ENCODE data around the gene CTNNA2. TPM values are rescaled to one million over a fixed set of nuclear protein-coding genes. Genes with fewer than 3 reads are reported as not detected.

The CTNNA2 gene
- total and polyA plus RNA-seq, 9 donors: 0.32 to 1.4 (median 0.37) TPM; not detected in 3

GRCh38 chr2:79903222-79904000 lies 390.6 kb downstream of the CTNNA2 start:
- H3K27me3 ChIP-seq: no peaks in the 10 kb centered on the region
- intact Hi-C loops (cut with DNase I): no loop called here

DNA sequence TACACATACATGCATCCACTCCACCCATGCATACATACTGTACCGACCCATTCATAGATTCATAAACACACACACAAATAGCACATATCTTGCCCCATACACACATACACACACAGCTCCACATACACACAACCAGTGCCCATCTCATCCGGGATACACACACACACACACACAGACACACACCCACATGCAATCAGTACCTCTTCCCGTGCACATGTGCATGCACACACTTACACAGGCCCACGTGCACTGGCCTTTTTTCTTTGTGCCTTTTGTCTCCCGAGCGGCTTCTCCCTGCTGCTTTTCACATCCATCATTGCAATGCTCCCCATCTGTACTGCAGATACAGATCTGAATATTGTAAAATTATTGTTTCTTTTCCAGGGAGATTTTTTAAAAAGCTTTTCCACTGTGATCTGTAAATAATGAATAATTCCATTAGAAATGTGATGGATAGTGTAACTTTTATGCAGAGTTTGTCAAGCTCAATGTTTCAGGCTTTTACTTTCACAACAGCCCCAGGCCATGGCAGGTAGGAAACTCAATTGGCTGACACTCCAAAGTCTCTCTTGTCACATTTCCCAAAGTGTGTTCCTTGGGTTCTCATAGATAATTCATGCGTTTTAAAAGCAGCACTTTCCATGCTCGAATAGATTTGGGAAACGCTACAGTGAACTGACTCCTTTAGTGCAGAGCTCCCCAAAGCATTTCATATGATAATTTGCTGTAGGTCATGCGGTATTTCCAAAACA lies 393.5 kb downstream of the CTNNA2 start:
- H3K4me1 ChIP-seq (ENCODE audit: insufficient read depth): no peaks in the 10 kb centered on the region

More at GRCh38 chr2:79903222-79904000, 390.6 kb downstream of the CTNNA2 start:
- Histone ChIP-seq H3K36me3 (no peaks in the 10 kb centered on the region), H3K4me3 (no peak overlapping the region), H3K4me1 (ENCODE audit: insufficient read depth) (no peaks in the 10 kb centered on the region), H3K9me3 (no peaks in the 10 kb centered on the region), H3K27ac (no peak overlapping the region)
- TF ChIP-seq POLR2A (IDR thresholded peaks at IDR 0.05) (no peak), EP300 (IDR thresholded peaks at IDR 0.05) (no peak)
- TF ChIP-seq, protein P1, sequence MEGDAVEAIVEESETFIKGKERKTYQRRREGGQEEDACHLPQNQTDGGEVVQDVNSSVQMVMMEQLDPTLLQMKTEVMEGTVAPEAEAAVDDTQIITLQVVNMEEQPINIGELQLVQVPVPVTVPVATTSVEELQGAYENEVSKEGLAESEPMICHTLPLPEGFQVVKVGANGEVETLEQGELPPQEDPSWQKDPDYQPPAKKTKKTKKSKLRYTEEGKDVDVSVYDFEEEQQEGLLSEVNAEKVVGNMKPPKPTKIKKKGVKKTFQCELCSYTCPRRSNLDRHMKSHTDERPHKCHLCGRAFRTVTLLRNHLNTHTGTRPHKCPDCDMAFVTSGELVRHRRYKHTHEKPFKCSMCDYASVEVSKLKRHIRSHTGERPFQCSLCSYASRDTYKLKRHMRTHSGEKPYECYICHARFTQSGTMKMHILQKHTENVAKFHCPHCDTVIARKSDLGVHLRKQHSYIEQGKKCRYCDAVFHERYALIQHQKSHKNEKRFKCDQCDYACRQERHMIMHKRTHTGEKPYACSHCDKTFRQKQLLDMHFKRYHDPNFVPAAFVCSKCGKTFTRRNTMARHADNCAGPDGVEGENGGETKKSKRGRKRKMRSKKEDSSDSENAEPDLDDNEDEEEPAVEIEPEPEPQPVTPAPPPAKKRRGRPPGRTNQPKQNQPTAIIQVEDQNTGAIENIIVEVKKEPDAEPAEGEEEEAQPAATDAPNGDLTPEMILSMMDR (IDR thresholded peaks at IDR 0.05): no peak
- no peak for DNase-seq
- WGBS, 3 donors: 82 to 89% (median 87%) methylated on average over 5 of the region's 5 CpGs

GRCh38 chr2:79909521-79909920 lies 396.7 kb downstream of the CTNNA2 start:
- Histone ChIP-seq H3K36me3 (no peaks in the 10 kb centered on the region), H3K27ac (no peak overlapping the region), H3K9me3 (no peaks in the 10 kb centered on the region), H3K4me1 (ENCODE audit: insufficient read depth) (no peaks in the 10 kb centered on the region), H3K4me3 (no peak overlapping the region), H3K27me3 (no peaks in the 10 kb centered on the region)
- intact Hi-C loops (cut with DNase I): no loop called here
- WGBS, 3 donors: 91 to 95% (median 93%) methylated on average over 22 of the region's 22 CpGs
- no peak for TF ChIP-seq POLR2A (IDR thresholded peaks at IDR 0.05)
- no peak for TF ChIP-seq EP300 (IDR thresholded peaks at IDR 0.05)
- TF ChIP-seq, protein P1 (IDR thresholded peaks at IDR 0.05): no peak
- no peak for DNase-seq

More for the DNA sequence above, 393.5 kb downstream of the CTNNA2 start:
- H3K9me3 ChIP-seq: no peaks in the 10 kb centered on the region
- no peak overlapping the region for H3K27ac ChIP-seq
- no peak for DNase-seq
- TF ChIP-seq POLR2A (IDR thresholded peaks at IDR 0.05): no peak
- no peak for TF ChIP-seq EP300 (IDR thresholded peaks at IDR 0.05)
- TF ChIP-seq, protein P1 (IDR thresholded peaks at IDR 0.05): no peak
- no peak overlapping the region for H3K4me3 ChIP-seq
- 79 to 86% (median 82%) methylated on average over 10 of the region's 10 CpGs for WGBS, 3 donors
- no peaks in the 10 kb centered on the region for H3K27me3 ChIP-seq
- no peaks in the 10 kb centered on the region for H3K36me3 ChIP-seq
- intact Hi-C loops (cut with DNase I): no loop called here

GRCh38 chr2:79910643-79911042 lies 397.8 kb downstream of the CTNNA2 start:
- WGBS, 3 donors: 45 to 69% (median 59%) methylated on average over 1 of the region's 1 CpG
- Histone ChIP-seq H3K4me3 (no peak overlapping the region), H3K9me3 (no peaks in the 10 kb centered on the region), H3K27me3 (no peaks in the 10 kb centered on the region), H3K4me1 (ENCODE audit: insufficient read depth) (no peaks in the 10 kb centered on the region), H3K27ac (no peak overlapping the region), H3K36me3 (no peaks in the 10 kb centered on the region)
- intact Hi-C loops (cut with DNase I): no loop called here
- no peak for DNase-seq
- TF ChIP-seq, protein P1 (IDR thresholded peaks at IDR 0.05): no peak
- TF ChIP-seq EP300 (IDR thresholded peaks at IDR 0.05) (no peak), POLR2A (IDR thresholded peaks at IDR 0.05) (no peak)
